Lung (tissue), 16 donors: ENCODE data around the gene PIF1. TPM values are rescaled to one million over a fixed set of nuclear protein-coding genes. Genes with fewer than 3 reads are reported as not detected.

Source experiments
- ATAC-seq: fragments of 200-7000 bp; cut with Tn5 transposase; one replicate; pipeline ENCODE4 v1.9.1; 2020; ENCODE audit warnings: moderate number of reproducible peaks; ENCODE audit not compliant: insufficient read depth, low FRiP score
- DNase-seq, 3 donors: peaks; one replicate each; pipeline ENCODE4 v3.0.0-alpha.2; 2013 to 2017
- H3K27ac ChIP-seq, 2 donors: one replicate each; pipeline ENCODE4 v1.5.1; 2013; ENCODE audit warnings: mild to moderate bottlenecking in 2 of 2, moderate library complexity in 2 of 2, control low read depth in 1 of 2, inconsistent platforms in 1 of 2, low read depth in 1 of 2, low read length in 1 of 2
- H3K27me3 ChIP-seq, 3 donors: one replicate each; pipeline ENCODE4 v1.5.1; 2013; ENCODE audit warnings: low read length in 2 of 3; ENCODE audit not compliant: control insufficient read depth in 3 of 3, insufficient read depth in 3 of 3
- H3K36me3 ChIP-seq, 4 donors: one replicate each; pipeline ENCODE4 v1.5.1; 2013; ENCODE audit warnings: low read length in 4 of 4, mild to moderate bottlenecking in 1 of 4, moderate library complexity in 1 of 4; ENCODE audit not compliant: control insufficient read depth in 4 of 4, insufficient read depth in 4 of 4
- H3K4me1 ChIP-seq, 5 donors: one replicate each; pipeline ENCODE4 v1.5.1; 2013; ENCODE audit warnings: low read length in 5 of 5, mild to moderate bottlenecking in 2 of 5, moderate library complexity in 1 of 5; ENCODE audit not compliant: control insufficient read depth in 5 of 5, insufficient read depth in 5 of 5
- H3K4me3 ChIP-seq: one replicate; pipeline ENCODE4 v1.5.1; 2013; ENCODE audit warnings: mild to moderate bottlenecking, control low read depth, moderate library complexity
- H3K9ac ChIP-seq, 2 donors: one replicate each; pipeline ENCODE4 v1.5.1; 2013; ENCODE audit warnings: low read length in 2 of 2, control low read depth in 1 of 2; ENCODE audit not compliant: insufficient read depth in 1 of 2
- H3K9me3 ChIP-seq, 4 donors: one replicate each; pipeline ENCODE4 v1.5.1; 2013; ENCODE audit warnings: low read length in 3 of 4, mild to moderate bottlenecking in 1 of 4, moderate library complexity in 1 of 4; ENCODE audit not compliant: control insufficient read depth in 4 of 4, insufficient read depth in 3 of 4
- CTCF ChIP-seq: IDR thresholded peaks from 2 replicates; pipeline ENCODE4 v1.5.1; 2012; ENCODE audit warnings: mild to moderate bottlenecking; ENCODE audit errors: control extremely low read depth, extremely low read depth
- WGBS, 2 donors: extraction: QIAGEN DNeasy Blood & Tissue Kit; methylation state at CpG; one replicate each; pipeline ENCODE4 v1.1.7; 2013; 5-methylcytosine and 5-hydroxymethylcytosine counted together
- long read RNA-seq, 5 donors: transcript quantifications; one replicate each; lab custom pipeline, GENCODE V29; 2026
- polyA plus RNA-seq, 2 donors: library from polyadenylated mRNA; stranded (reverse); fragments of 200-250 nt; gene quantifications; one replicate each; pipeline ENCODE4 v1.2.1, GENCODE V29; 2013
- total RNA-seq, 2 donors: library from RNA; depleted of rRNA in 1 of 2; stranded (reverse); fragments of >200 nt in 1 of 2; gene quantifications; one replicate each; pipeline ENCODE4 v1.2.1, GENCODE V29; 2014 to 2021
- donor health status: control.
- donor health status: control.
- donor health status: Bipolar disorder and iron deficiency.
- donor health status: healthy.
- donor health status: DM: yes; HTN: yes; CAD: no.

PIF1 gene
- total RNA-seq (1 to 10 TPM; 1.1 to 2.4 TPM), polyA plus RNA-seq (1 to 10 TPM; 1.1 to 1.4 TPM)
- long read RNA-seq, donor 1, partial matches to known transcripts: 6 of 8 reads
- long read RNA-seq, donor 1, other reads (novel, unspliced or antisense): 0 of 8 reads
- long read RNA-seq, donor 2: 0 reads
- long read RNA-seq, donor 3: 0 reads
- long read RNA-seq, donor 4, partial matches to known transcripts: 5 of 6 reads
- long read RNA-seq, donor 4, other reads (novel, unspliced or antisense): 0 of 6 reads
- long read RNA-seq, donor 5, partial matches to known transcripts: 0 of 1 reads
- long read RNA-seq, donor 5, other reads (novel, unspliced or antisense): 0 of 1 reads

DNA sequence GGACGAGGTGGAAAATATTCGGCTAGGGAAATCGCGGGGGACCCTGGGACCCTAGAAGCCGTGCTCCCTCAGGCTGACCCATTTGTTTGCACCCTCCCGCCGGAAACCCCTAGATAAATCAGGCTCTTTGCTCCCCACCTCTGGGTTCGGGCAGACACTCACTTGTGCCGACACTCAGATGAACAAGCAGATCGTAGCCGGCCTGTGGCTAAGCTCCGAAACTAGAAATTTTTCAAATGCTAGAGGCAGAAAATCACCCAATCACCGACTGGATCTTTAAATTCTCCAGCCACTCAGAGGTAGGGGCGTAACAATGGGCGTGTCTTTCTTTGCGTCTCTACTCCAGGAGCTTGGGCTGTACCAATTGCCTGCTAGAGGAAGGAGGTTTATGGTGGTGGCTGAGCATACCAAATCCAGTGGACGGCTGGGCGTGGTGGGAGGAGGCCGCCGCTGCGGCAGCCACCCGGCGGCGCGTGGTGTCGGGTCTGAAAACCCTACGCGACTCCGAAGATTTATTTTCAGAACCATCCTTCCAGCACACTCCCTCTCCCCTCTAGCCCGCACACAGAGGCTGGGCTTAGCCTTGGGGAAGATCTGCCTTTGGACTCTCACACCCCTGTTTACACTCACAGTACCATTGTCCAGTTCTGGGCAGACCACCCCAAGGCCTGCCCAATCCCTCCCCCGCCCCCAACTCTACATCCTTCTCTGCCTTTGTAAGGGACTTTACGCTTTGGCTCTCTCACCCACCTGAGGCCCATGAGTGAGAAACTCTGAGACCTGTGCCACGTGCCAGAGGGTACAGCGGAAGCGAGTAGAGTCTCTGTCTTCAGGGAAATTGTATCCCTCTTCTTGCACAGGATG lies at the start of gene PIF1:
Gene PIF1, minus strand, starts transcription at position 217 of the 864 bp plus-strand sequence. CDS start 1,312 bp downstream, outside the sequence.
- H3K27ac ChIP-seq: peak within 1 kb of the TSS; percentile 26 to 37
- peak; percentile 96 to 100 (median 99) for DNase-seq
- peaks cover 0 to 23% (median 8%) of the 10 kb centered on the region in 5 donors for H3K4me1 ChIP-seq
- H3K9ac ChIP-seq: peak within 1 kb of the TSS; percentile 41 to 73
- 6 to 8% methylated on average over 35 of the region's 35 CpGs for WGBS, 2 donors
- TF ChIP-seq CTCF: no peak
- H3K9me3 ChIP-seq: no peaks in the 10 kb centered on the region
- ATAC-seq: peak; percentile 97
- H3K36me3 ChIP-seq: no peaks in the 10 kb centered on the region
- peaks cover 0 to 7% (median 0%) of the 10 kb centered on the region in 3 donors for H3K27me3 ChIP-seq
- no peak within 1 kb of the TSS for H3K4me3 ChIP-seq

DNA sequence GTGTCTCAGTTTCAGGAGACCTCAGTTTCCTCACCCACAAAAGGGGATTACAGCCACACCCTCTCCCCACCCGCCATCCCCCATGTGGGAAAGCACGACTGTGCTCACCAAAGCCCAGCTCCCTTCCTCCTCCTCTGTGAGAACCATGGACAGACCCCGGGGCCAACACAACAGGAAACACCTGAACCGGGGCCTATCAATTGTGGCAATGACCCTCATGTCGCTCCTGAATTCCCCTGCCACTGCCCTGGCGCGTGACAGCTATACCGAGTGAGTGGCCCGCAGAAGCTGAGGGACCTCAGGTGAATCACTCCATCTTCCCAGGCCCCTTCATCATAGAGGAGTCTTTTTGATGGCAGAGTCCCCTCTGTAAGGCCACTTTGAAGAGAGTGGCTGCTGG lies 44.9 kb upstream of the PIF1 start:
- no peak for ATAC-seq
- DNase-seq: no peak
- peaks cover 0 to 12% (median 0%) of the 10 kb centered on the region in 5 donors for H3K4me1 ChIP-seq
- H3K9me3 ChIP-seq: no peaks in the 10 kb centered on the region
- TF ChIP-seq CTCF: no peak
- 35 to 62% methylated on average over 9 of the region's 9 CpGs for WGBS, 2 donors
- no peak overlapping the region for H3K9ac ChIP-seq
- no peaks in the 10 kb centered on the region for H3K27me3 ChIP-seq
- H3K36me3 ChIP-seq: peaks cover 0 to 20% (median 8%) of the 10 kb centered on the region in 4 donors
- H3K27ac ChIP-seq: peak overlapping the region in 1 of 2 donors; percentile 32
- no peak overlapping the region for H3K4me3 ChIP-seq

DNA sequence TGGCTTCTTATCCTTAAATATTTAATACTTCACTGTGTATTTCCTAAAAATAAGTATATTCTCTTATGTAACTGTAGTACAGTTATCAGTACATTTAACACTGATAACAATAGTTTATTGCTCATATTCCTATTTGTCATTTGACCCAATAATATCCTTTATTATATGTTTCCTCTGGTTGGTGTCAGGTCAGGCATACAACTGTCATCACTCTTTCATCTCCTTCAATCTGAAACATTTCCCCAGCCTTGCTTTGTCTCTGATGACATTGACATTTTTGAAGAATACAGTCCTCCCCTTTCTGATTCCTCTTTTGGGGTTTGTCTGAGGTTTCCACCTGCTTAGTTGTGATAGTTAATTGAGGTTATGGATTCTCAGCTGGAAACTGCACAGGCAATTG lies 44.1 kb upstream of the PIF1 start:
- H3K36me3 ChIP-seq: peaks cover 0 to 29% (median 8%) of the 10 kb centered on the region in 4 donors
- H3K27ac ChIP-seq: no peak overlapping the region
- DNase-seq (no peak), ATAC-seq (no peak)
- no peak overlapping the region for H3K4me3 ChIP-seq
- H3K4me1 ChIP-seq: peaks cover 0 to 12% (median 0%) of the 10 kb centered on the region in 5 donors
- H3K27me3 ChIP-seq: no peaks in the 10 kb centered on the region
- H3K9ac ChIP-seq: no peak overlapping the region
- TF ChIP-seq CTCF: no peak
- no peaks in the 10 kb centered on the region for H3K9me3 ChIP-seq
